AG04450 (cell line): ENCODE data around the gene NPAS3. TPM values are rescaled to one million over a fixed set of nuclear protein-coding genes. Genes with fewer than 3 reads are reported as not detected.

Experiments
- CTCF ChIA-PET: fragments of 300-600, 350-600 bp; formaldehyde crosslinking; extraction: SDS; loops from one replicate; lab custom pipeline; 2022; ENCODE audit warnings: antibody characterized with exemption, inconsistent platforms; lab: Charles Lee
- POLR2A ChIA-PET: fragments of 350-600 bp; formaldehyde crosslinking; extraction: SDS; loops from one replicate; lab custom pipeline; 2021; ENCODE audit warnings: antibody characterized with exemption, inconsistent platforms; lab: Yijun Ruan, JAX
- DNase-seq: peaks from one replicate; pipeline ENCODE4 v3.0.0-alpha.2; 2011; ENCODE audit warnings: low read depth, low spot score
- H3K27ac ChIP-seq: one replicate; pipeline ENCODE4 v1.5.1; 2012; ENCODE audit warnings: low read depth, low read length, control low read depth
- H3K27me3 ChIP-seq: one replicate; pipeline ENCODE4 v1.6.0; 2012; ENCODE audit warnings: low read length; ENCODE audit not compliant: control insufficient read depth, insufficient read depth
- H3K4me3 ChIP-seq: 2 replicates; pipeline ENCODE4 v1.5.1; 2011; ENCODE audit warnings: mild to moderate bottlenecking, low read depth, low read length, control low read depth
- H3K9me3 ChIP-seq: 2 replicates; pipeline ENCODE4 v1.5.1; 2012; ENCODE audit warnings: low read length; ENCODE audit not compliant: control insufficient read depth, insufficient read depth
- polyA plus RNA-seq: library from polyadenylated mRNA; depleted of rRNA; stranded (reverse); fragments of >200 nt; gene quantifications from 2 replicates; pipeline ENCODE4 v1.2.3, GENCODE V29; 2011
- TF ChIP-seq, protein P1 (sequence below): IDR thresholded peaks from 2 replicates; pipeline ENCODE4 v1.5.1; 2011; ENCODE audit warnings: low read depth, low read length, control low read depth, inconsistent platforms

NPAS3 gene
- polyA plus RNA-seq, 1 experiment, result not detected

DNA sequence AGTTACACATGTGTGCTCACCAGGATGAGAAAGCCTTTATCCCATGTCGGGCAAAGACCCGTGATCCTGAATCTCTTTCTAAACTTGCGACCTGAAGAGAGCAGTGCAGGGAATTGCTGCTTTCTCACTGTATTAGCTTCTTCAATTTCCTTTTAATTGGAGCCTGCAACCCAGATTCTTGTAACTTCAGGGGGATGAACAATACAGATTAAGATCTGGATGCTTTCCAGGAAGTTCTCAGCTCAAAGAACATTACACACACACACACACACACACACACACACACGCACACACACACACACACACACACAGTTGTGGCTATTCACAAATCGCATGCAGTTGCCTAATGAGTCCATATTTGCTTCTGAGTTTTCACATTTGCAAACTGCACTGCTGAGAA lies 268.3 kb downstream of the NPAS3 start:
- POLR2A ChIA-PET, result no interaction called here
- CTCF ChIA-PET, result no interaction called here
- Histone ChIP-seq H3K27me3 (no peaks in the 10 kb centered on the region), H3K4me3 (no peak overlapping the region), H3K27ac (no peak overlapping the region), H3K9me3 (no peaks in the 10 kb centered on the region)
- no peak for DNase-seq
- TF ChIP-seq, protein P1, sequence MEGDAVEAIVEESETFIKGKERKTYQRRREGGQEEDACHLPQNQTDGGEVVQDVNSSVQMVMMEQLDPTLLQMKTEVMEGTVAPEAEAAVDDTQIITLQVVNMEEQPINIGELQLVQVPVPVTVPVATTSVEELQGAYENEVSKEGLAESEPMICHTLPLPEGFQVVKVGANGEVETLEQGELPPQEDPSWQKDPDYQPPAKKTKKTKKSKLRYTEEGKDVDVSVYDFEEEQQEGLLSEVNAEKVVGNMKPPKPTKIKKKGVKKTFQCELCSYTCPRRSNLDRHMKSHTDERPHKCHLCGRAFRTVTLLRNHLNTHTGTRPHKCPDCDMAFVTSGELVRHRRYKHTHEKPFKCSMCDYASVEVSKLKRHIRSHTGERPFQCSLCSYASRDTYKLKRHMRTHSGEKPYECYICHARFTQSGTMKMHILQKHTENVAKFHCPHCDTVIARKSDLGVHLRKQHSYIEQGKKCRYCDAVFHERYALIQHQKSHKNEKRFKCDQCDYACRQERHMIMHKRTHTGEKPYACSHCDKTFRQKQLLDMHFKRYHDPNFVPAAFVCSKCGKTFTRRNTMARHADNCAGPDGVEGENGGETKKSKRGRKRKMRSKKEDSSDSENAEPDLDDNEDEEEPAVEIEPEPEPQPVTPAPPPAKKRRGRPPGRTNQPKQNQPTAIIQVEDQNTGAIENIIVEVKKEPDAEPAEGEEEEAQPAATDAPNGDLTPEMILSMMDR, result no peak

DNA sequence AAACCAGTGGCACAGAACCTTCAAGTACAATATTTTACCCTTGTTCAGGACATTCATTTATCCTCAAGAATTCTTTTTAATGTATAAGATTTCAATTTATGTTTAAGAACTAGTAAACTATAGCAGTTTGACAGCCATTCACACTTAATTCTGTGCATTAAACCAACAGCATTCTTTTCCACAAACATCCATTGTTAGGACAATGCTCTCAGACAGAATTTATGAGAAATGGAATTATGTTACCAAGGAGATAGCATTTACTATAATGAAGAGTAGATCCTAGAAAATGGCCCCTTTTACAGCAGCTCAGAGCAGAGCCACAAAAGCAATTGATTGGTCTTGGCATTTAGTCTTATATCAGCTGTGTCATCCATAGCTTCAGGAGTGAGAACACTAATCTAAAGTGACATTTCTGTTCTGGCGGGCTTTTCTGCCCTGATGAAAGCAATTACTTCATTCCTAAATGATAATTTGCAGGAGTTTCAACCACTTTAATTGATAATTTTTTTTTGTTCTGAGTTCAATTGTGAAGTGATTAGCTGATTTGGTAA lies 268.9 kb downstream of the NPAS3 start:
- CTCF ChIA-PET, result no interaction called here

DNA sequence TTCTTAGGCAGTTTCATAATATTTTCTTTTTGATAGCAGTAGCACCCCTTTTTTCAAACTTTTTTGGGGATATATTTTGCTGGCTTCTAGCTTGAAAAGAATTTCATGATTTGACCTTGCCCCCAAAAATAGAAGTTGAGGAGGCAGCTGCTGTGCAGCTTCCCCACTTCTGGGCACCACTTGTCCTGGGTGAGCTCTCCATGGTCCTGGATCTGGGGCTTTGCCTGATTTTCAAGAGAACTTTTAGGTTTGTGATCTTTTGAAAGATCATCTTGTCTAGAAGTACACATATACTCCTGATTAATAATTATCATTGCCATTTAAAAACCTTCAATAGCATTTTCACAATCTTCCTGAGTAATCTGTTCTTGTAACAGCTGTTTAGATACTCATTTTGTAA lies 271.6 kb downstream of the NPAS3 start:
- H3K9me3 ChIP-seq, result no peaks in the 10 kb centered on the region
- ChIA-PET CTCF (no interaction called here), POLR2A (no interaction called here)
- DNase-seq, result no peak
- H3K27ac ChIP-seq, result no peak overlapping the region
- TF ChIP-seq, protein P1, result no peak
- no peaks in the 10 kb centered on the region for H3K27me3 ChIP-seq
- H3K4me3 ChIP-seq, result no peak overlapping the region

More for the DNA sequence above, 268.9 kb downstream of the NPAS3 start:
- Histone ChIP-seq H3K27ac (no peak overlapping the region), H3K4me3 (no peak overlapping the region), H3K27me3 (no peaks in the 10 kb centered on the region), H3K9me3 (no peaks in the 10 kb centered on the region)
- TF ChIP-seq, protein P1, result no peak
- DNase-seq, result no peak
- POLR2A ChIA-PET, result no interaction called here

DNA sequence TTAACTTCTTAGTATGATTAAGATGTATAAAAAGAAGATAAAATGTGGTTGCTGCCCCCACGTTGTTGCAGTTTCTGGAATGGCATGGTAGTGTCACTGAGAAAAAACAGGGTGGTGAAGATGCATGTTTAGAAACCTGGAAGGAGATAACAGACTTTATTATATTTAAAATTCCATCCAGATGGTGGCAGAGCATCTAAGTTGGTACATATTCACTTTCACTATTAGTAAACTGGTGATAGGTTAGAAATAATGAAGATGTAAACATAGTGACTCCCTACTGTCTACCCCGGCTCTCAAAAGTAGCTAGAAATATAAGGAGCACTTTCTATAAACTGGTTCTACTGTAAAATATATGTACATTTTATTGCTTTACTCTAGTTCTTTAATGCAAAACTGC lies 279.3 kb downstream of the NPAS3 start:
- no peak overlapping the region for H3K4me3 ChIP-seq
- no peak for DNase-seq
- no peaks in the 10 kb centered on the region for H3K27me3 ChIP-seq
- ChIA-PET POLR2A (no interaction called here), CTCF (no interaction called here)
- no peaks in the 10 kb centered on the region for H3K9me3 ChIP-seq
- TF ChIP-seq, protein P1, result no peak
- no peak overlapping the region for H3K27ac ChIP-seq

DNA sequence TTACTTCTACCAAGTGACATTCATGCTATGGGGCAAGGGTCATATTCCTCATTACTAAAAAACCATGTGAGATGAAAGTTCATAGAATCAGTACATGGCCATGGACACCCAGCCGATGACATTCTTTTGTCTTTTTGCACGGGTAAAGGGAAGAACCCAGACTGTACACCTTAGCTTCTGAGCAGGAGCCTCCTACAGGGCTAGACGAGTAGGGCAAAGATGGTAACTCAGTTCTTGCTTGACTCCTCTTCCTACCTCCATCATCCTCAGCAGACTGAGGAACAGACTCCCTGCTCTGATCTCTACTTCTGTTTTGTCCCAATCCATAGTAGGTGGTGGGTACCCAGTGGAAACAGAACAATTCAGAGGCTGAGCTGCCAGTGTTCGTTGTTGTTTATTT lies 281.3 kb downstream of the NPAS3 start:
- ChIA-PET CTCF (no interaction called here), POLR2A (no interaction called here)
- no peak overlapping the region for H3K27ac ChIP-seq
- no peak overlapping the region for H3K4me3 ChIP-seq
- TF ChIP-seq, protein P1, result no peak
- H3K27me3 ChIP-seq, result no peaks in the 10 kb centered on the region
- no peaks in the 10 kb centered on the region for H3K9me3 ChIP-seq
- no peak for DNase-seq
